Chondrocyte (in vitro differentiated cells): ENCODE measurements around the gene STIM1. TPM values are rescaled to one million over a fixed set of nuclear protein-coding genes. Genes with fewer than 3 reads are reported as not detected.
A peak's percentile ranks its signal among the peaks of the same experiment; 100 is the strongest.

Experiments
- DNase-seq: peaks from one replicate; pipeline ENCODE4 v3.0.0; 2021; ENCODE audit warnings: mixed read lengths, low spot score
- H3K27ac Mint-ChIP-seq: one replicate; pipeline ENCODE4 v1.8.0; 2021; ENCODE audit warnings: mild to moderate bottlenecking, moderate library complexity, mixed read lengths; ENCODE audit not compliant: unreplicated experiment
- H3K27me3 Mint-ChIP-seq: 2 replicates; pipeline ENCODE4 v1.8.0; 2021; ENCODE audit warnings: low read depth, mixed read lengths
- H3K36me3 Mint-ChIP-seq: 2 replicates; pipeline ENCODE4 v1.8.0; 2021; ENCODE audit warnings: low read depth, mixed read lengths
- H3K4me1 Mint-ChIP-seq: 2 replicates; pipeline ENCODE4 v1.8.0; 2021; ENCODE audit warnings: low read depth, mild to moderate bottlenecking, mixed read lengths
- H3K4me3 Mint-ChIP-seq: one replicate; pipeline ENCODE4 v1.8.0; 2021; ENCODE audit warnings: mild to moderate bottlenecking, moderate library complexity, mixed read lengths; ENCODE audit not compliant: unreplicated experiment
- H3K9me3 Mint-ChIP-seq: 2 replicates; pipeline ENCODE4 v1.8.0; 2021; ENCODE audit warnings: low read depth, mixed read lengths
- CTCF ChIP-seq: fragments of 200-600 bp; sonication (generic); IDR thresholded peaks from 2 replicates; pipeline ENCODE4 v1.5.0; 2021; ENCODE audit warnings: antibody characterized with exemption, mild to moderate bottlenecking, moderate library complexity
- total RNA-seq: library from RNA; stranded (reverse); gene quantifications from 3 replicates; pipeline ENCODE4 v1.2.1, GENCODE V29; 2021

STIM1 gene
- total RNA-seq, 1 donor from 2014 or later: 50.7 TPM

- H3K27ac Mint-ChIP-seq: peak overlapping the region; percentile 49
- H3K27me3 Mint-ChIP-seq: no peaks in the 10 kb centered on the region
- no peak overlapping the region for H3K4me3 Mint-ChIP-seq
Observed at GRCh38 chr11:3835751-3836150, 19.7 kb upstream of the STIM1 start.

GRCh38 chr11:3836903-3837302, 18.6 kb upstream of the STIM1 start:
- Mint-ChIP-seq H3K9me3 (no peaks in the 10 kb centered on the region), H3K27me3 (no peaks in the 10 kb centered on the region), H3K4me3 (no peak overlapping the region), H3K4me1 (peaks cover 42% of the 10 kb centered on the region), H3K27ac (no peak overlapping the region), H3K36me3 (peaks cover 3% of the 10 kb centered on the region)
- DNase-seq: no peak
- TF ChIP-seq CTCF: no peak

More at GRCh38 chr11:3835751-3836150, 19.7 kb upstream of the STIM1 start:
- Mint-ChIP-seq H3K4me1 (peaks cover 39% of the 10 kb centered on the region), H3K36me3 (peaks cover 5% of the 10 kb centered on the region), H3K9me3 (no peaks in the 10 kb centered on the region)
- no peak for DNase-seq
- no peak for TF ChIP-seq CTCF

- no peak for DNase-seq
- Mint-ChIP-seq H3K9me3 (no peaks in the 10 kb centered on the region), H3K4me3 (no peak overlapping the region), H3K27me3 (no peaks in the 10 kb centered on the region), H3K36me3 (peaks cover 3% of the 10 kb centered on the region), H3K4me1 (peaks cover 43% of the 10 kb centered on the region), H3K27ac (peak overlapping the region; percentile 8)
- TF ChIP-seq CTCF: no peak
Observed at GRCh38 chr11:3837793-3838192, 17.7 kb upstream of the STIM1 start.

- peaks cover 3% of the 10 kb centered on the region for H3K36me3 Mint-ChIP-seq
- no peak overlapping the region for H3K4me3 Mint-ChIP-seq
- H3K4me1 Mint-ChIP-seq: peaks cover 43% of the 10 kb centered on the region
Observed at GRCh38 chr11:3838504-3838903, 17.0 kb upstream of the STIM1 start.

GRCh38 chr11:3840004-3840869, 15.2 kb upstream of the STIM1 start:
- H3K27ac Mint-ChIP-seq: peak overlapping the region; percentile 41
- H3K4me3 Mint-ChIP-seq: peak overlapping the region; percentile 81
- peaks cover 37% of the 10 kb centered on the region for H3K4me1 Mint-ChIP-seq
- H3K9me3 Mint-ChIP-seq: no peaks in the 10 kb centered on the region
- no peaks in the 10 kb centered on the region for H3K27me3 Mint-ChIP-seq
- peaks cover 3% of the 10 kb centered on the region for H3K36me3 Mint-ChIP-seq
- TF ChIP-seq CTCF: no peak
- no peak for DNase-seq

More at GRCh38 chr11:3838504-3838903, 17.0 kb upstream of the STIM1 start:
- Mint-ChIP-seq H3K27ac (peak overlapping the region; percentile 61), H3K27me3 (no peaks in the 10 kb centered on the region), H3K9me3 (no peaks in the 10 kb centered on the region)
- TF ChIP-seq CTCF: no peak
- no peak for DNase-seq
